ENCODE measurements around the gene RABGAP1L. TPM values are rescaled to one million over a fixed set of nuclear protein-coding genes. Genes with fewer than 3 reads are reported as not detected.
"Not testable (repeated sequence)": the region's sequence is repeated elsewhere in the genome, so short reads cannot be mapped to it uniquely, and the experiment has no call there.

RABGAP1L gene
- total RNA-seq, 1 donor from 2014 or later = 29.5 TPM

- DNase-seq (ENCODE audit: extremely low read depth, low read depth, low spot score) = no peak
Measured at GRCh38 chr1:175000697-175001187, 841.4 kb downstream of the RABGAP1L start.

GRCh38 chr1:175002910-175003517 is 843.7 kb downstream of the RABGAP1L start:
- DNase-seq (ENCODE audit: extremely low read depth, low read depth, low spot score) = no peak

GRCh38 chr1:175003521-175003920 is 844.2 kb downstream of the RABGAP1L start:
- no peak for DNase-seq (ENCODE audit: extremely low read depth, low read depth, low spot score)

- no peak for DNase-seq (ENCODE audit: extremely low read depth, low read depth, low spot score)
Measured at GRCh38 chr1:175005085-175005783, 845.9 kb downstream of the RABGAP1L start.

GRCh38 chr1:175009532-175009931 is 850.2 kb downstream of the RABGAP1L start:
- no peak for DNase-seq (ENCODE audit: extremely low read depth, low read depth, low spot score)

- DNase-seq (ENCODE audit: extremely low read depth, low read depth, low spot score) = no peak
Measured at GRCh38 chr1:175013445-175013844, 854.1 kb downstream of the RABGAP1L start.

GRCh38 chr1:175015243-175015642 is 855.9 kb downstream of the RABGAP1L start:
- DNase-seq (ENCODE audit: extremely low read depth, low read depth, low spot score) = no peak

- DNase-seq (ENCODE audit: extremely low read depth, low read depth, low spot score) = no peak
Measured at GRCh38 chr1:175019524-175019923, 860.2 kb downstream of the RABGAP1L start.

- DNase-seq (ENCODE audit: extremely low read depth, low read depth, low spot score) = peak; percentile 95
Measured at GRCh38 chr1:175023043-175023921, 864.0 kb downstream of the RABGAP1L start, which contains the start of gene MRPS14. MRPS14 (minus strand) TSS chr1:175023425; CDS start chr1:175023408, 17 bp downstream.

GRCh38 chr1:175023922-175024242 is 864.6 kb downstream of the RABGAP1L start:
- DNase-seq (ENCODE audit: extremely low read depth, low read depth, low spot score) = not testable (repeated sequence)

- no peak for DNase-seq (ENCODE audit: extremely low read depth, low read depth, low spot score)
Measured at GRCh38 chr1:175024773-175025172, 865.5 kb downstream of the RABGAP1L start.

- no peak for DNase-seq (ENCODE audit: extremely low read depth, low read depth, low spot score)
Measured at GRCh38 chr1:175033953-175034352, 874.6 kb downstream of the RABGAP1L start.

- DNase-seq (ENCODE audit: extremely low read depth, low read depth, low spot score) = no peak
Measured at GRCh38 chr1:175034775-175035174, 875.5 kb downstream of the RABGAP1L start.

GRCh38 chr1:175035865-175036264 is 876.5 kb downstream of the RABGAP1L start:
- no peak for DNase-seq (ENCODE audit: extremely low read depth, low read depth, low spot score)

GRCh38 chr1:175036476-175036875 is 877.2 kb downstream of the RABGAP1L start:
- no peak for DNase-seq (ENCODE audit: extremely low read depth, low read depth, low spot score)

- DNase-seq (ENCODE audit: extremely low read depth, low read depth, low spot score) = no peak
Measured at GRCh38 chr1:175037416-175037815, 878.1 kb downstream of the RABGAP1L start.

GRCh38 chr1:175040324-175040879 is 881.1 kb downstream of the RABGAP1L start:
- no peak for DNase-seq (ENCODE audit: extremely low read depth, low read depth, low spot score)

- no peak for DNase-seq (ENCODE audit: extremely low read depth, low read depth, low spot score)
Measured at GRCh38 chr1:175042650-175043049, 883.3 kb downstream of the RABGAP1L start.

- DNase-seq (ENCODE audit: extremely low read depth, low read depth, low spot score) = no peak
Measured at GRCh38 chr1:175043824-175044223, 884.5 kb downstream of the RABGAP1L start.

- DNase-seq (ENCODE audit: extremely low read depth, low read depth, low spot score) = not testable (repeated sequence)
Measured at GRCh38 chr1:175044591-175044990, 885.3 kb downstream of the RABGAP1L start.
